SH-SY5Y (cell line): Measurements from ENCODE around the gene ARFRP1.

Experiments used
- GATA2 ChIP-seq: IDR thresholded peaks from 2 replicates; pipeline ENCODE4 v1.6.1; 2011; ENCODE audit warnings: mild to moderate bottlenecking, low read depth, low read length
- GATA3 ChIP-seq: IDR thresholded peaks from 2 replicates; pipeline ENCODE4 v1.6.1; 2011; ENCODE audit warnings: low read depth, mild to moderate bottlenecking, low read length, moderate library complexity

The ARFRP1 gene

GRCh38 chr20:63712191-63712590, 4.4 kb upstream of the ARFRP1 start:
- TF ChIP-seq GATA3 (no peak), GATA2 (no peak)

- TF ChIP-seq GATA2 (no peak), GATA3 (no peak)
Observed at GRCh38 chr20:63711085-63711645, 3.4 kb upstream of the ARFRP1 start.

GRCh38 chr20:63709149-63709527, 1.4 kb upstream of the ARFRP1 start:
- no peak for TF ChIP-seq GATA3
- TF ChIP-seq GATA2 = no peak

GRCh38 chr20:63708301-63709148, 749 bp upstream of the ARFRP1 start:
- TF ChIP-seq GATA2 = no peak
- TF ChIP-seq GATA3 = no peak

GRCh38 chr20:63706852-63707557, 771 bp downstream of the ARFRP1 start:
- TF ChIP-seq GATA2 = no peak
- no peak for TF ChIP-seq GATA3

GRCh38 chr20:63706027-63706695, 1.6 kb downstream of the ARFRP1 start:
- no peak for TF ChIP-seq GATA3

- TF ChIP-seq GATA2 = no peak
- TF ChIP-seq GATA3 = no peak
Observed at GRCh38 chr20:63705232-63706026, 2.3 kb downstream of the ARFRP1 start.

- TF ChIP-seq GATA3 (no peak), GATA2 (no peak)
Observed at GRCh38 chr20:63704749-63705117, 3.0 kb downstream of the ARFRP1 start.

- no peak for TF ChIP-seq GATA3
Observed at GRCh38 chr20:63703976-63704748, 3.6 kb downstream of the ARFRP1 start.

GRCh38 chr20:63703471-63703975, 4.3 kb downstream of the ARFRP1 start:
- no peak for TF ChIP-seq GATA2
- no peak for TF ChIP-seq GATA3

- TF ChIP-seq GATA2 = no peak
- no peak for TF ChIP-seq GATA3
Observed at GRCh38 chr20:63702751-63703470, 4.9 kb downstream of the ARFRP1 start.

GRCh38 chr20:63702036-63702665, 5.6 kb downstream of the ARFRP1 start:
- no peak for TF ChIP-seq GATA2
- TF ChIP-seq GATA3 = no peak
